Measurements from ENCODE around the gene SOX12. TPM values are rescaled to one million over a fixed set of nuclear protein-coding genes. Genes with fewer than 3 reads are reported as not detected.

The SOX12 gene
- total RNA-seq: 1 to 10 TPM; 7.9 to 8.1 TPM

GRCh38 chr20:325045-325888, at the start of gene SOX12:
Gene SOX12 (plus strand): TSS chr20:325552. CDS start chr20:325925, 373 bp downstream.
- ChIA-PET POLR2A (interaction anchor here (0.7 to 2.9 kb wide), 4 partner anchors 28 to 56 kb away, joined by 3 to 19 read pairs (median 4); partner anchors contain the start of gene ZCCHC3), CTCF (interaction anchor here (0.5 to 2.5 kb wide), 3 partner anchors 28 to 123 kb away, joined by 3 to 15 read pairs (median 3); partner anchors contain the start of gene ZCCHC3)

- ChIA-PET POLR2A (no interaction called here), CTCF (no interaction called here)
Measured at GRCh38 chr20:275791-276190, 49.6 kb upstream of the SOX12 start.

- POLR2A ChIA-PET: no interaction called here
- CTCF ChIA-PET: no interaction called here
Measured at GRCh38 chr20:276620-277495, 48.5 kb upstream of the SOX12 start.

GRCh38 chr20:277496-277781, 47.9 kb upstream of the SOX12 start:
- ChIA-PET CTCF (interaction anchor here (1.6 kb wide), 1 partner anchor 10 kb away, joined by 8 read pairs; no protein-coding TSS in a partner anchor), POLR2A (no interaction called here)

- ChIA-PET POLR2A (no interaction called here), CTCF (interaction anchor here (1.6 kb wide), 1 partner anchor 11 kb away, joined by 8 read pairs; no protein-coding TSS in a partner anchor)
Measured at GRCh38 chr20:278181-278580, 47.2 kb upstream of the SOX12 start.

- CTCF ChIA-PET: interaction anchor here (1.4 to 1.6 kb wide), 2 partner anchors 12 to 21 kb away, joined by 3 to 8 read pairs; no protein-coding TSS in a partner anchor
- POLR2A ChIA-PET: no interaction called here
Measured at GRCh38 chr20:278607-279571, 46.5 kb upstream of the SOX12 start.

- ChIA-PET CTCF (no interaction called here), POLR2A (no interaction called here)
Measured at GRCh38 chr20:284172-284571, 41.2 kb upstream of the SOX12 start.

GRCh38 chr20:286508-286907, 38.8 kb upstream of the SOX12 start:
- ChIA-PET POLR2A (no interaction called here), CTCF (no interaction called here)

- POLR2A ChIA-PET: interaction anchor here (0.5 kb wide), 1 partner anchor 171 kb away, joined by 3 read pairs; no protein-coding TSS in a partner anchor
- CTCF ChIA-PET: interaction anchor here (0.7 kb wide), 1 partner anchor 22 kb away, joined by 3 read pairs; no protein-coding TSS in a partner anchor
Measured at GRCh38 chr20:288956-289692, 36.2 kb upstream of the SOX12 start.

- ChIA-PET POLR2A (interaction anchor here (0.5 kb wide), 1 partner anchor 170 kb away, joined by 3 read pairs; no protein-coding TSS in a partner anchor), CTCF (interaction anchor here (0.7 kb wide), 1 partner anchor 23 kb away, joined by 3 read pairs; no protein-coding TSS in a partner anchor)
Measured at GRCh38 chr20:289693-290083, 35.7 kb upstream of the SOX12 start.

GRCh38 chr20:290084-290831, 35.1 kb upstream of the SOX12 start, which contains the start of gene C20orf96:
Gene C20orf96 (minus strand): TSS chr20:290750. CDS start chr20:290610, 140 bp downstream.
- CTCF ChIA-PET: interaction anchor here (0.7 kb wide), 1 partner anchor 24 kb away, joined by 3 read pairs; no protein-coding TSS in a partner anchor
- POLR2A ChIA-PET: no interaction called here

- POLR2A ChIA-PET: interaction anchor here (0.6 kb wide), 1 partner anchor 31 kb away, joined by 3 read pairs; the partner anchor contains the start of gene SOX12
Measured at GRCh38 chr20:294602-295001, 30.8 kb upstream of the SOX12 start.

GRCh38 chr20:295804-296203, 29.5 kb upstream of the SOX12 start:
- ChIA-PET POLR2A (interaction anchor here (0.6 to 2.9 kb wide), 2 partner anchors 28 to 84 kb away, joined by 5 to 19 read pairs; partner anchors contain the start of gene SOX12), CTCF (no interaction called here)

More at GRCh38 chr20:294602-295001, 30.8 kb upstream of the SOX12 start:
- CTCF ChIA-PET: interaction anchor here (0.6 to 1.1 kb wide), 2 partner anchors 35 to 158 kb away, joined by 3 read pairs; no protein-coding TSS in a partner anchor

GRCh38 chr20:297098-297924, 28.0 kb upstream of the SOX12 start, which contains the start of gene ZCCHC3:
Gene ZCCHC3 (plus strand): TSS chr20:297570. CDS start chr20:297587, 17 bp downstream.
- POLR2A ChIA-PET: interaction anchor here (0.5 to 2.9 kb wide), 4 partner anchors 15 to 33 kb away, joined by 3 to 19 read pairs (median 4); partner anchors contain the start of gene SOX12

GRCh38 chr20:297925-298775, 27.2 kb upstream of the SOX12 start:
- ChIA-PET CTCF (interaction anchor here (1.4 to 3.1 kb wide), 3 partner anchors 26 to 32 kb away, joined by 3 to 15 read pairs (median 14); partner anchors contain the start of gene SOX12), POLR2A (interaction anchor here (0.5 to 2.9 kb wide), 4 partner anchors 14 to 32 kb away, joined by 3 to 19 read pairs (median 4); partner anchors contain the start of gene SOX12)

More at GRCh38 chr20:297098-297924, 28.0 kb upstream of the SOX12 start, which contains the start of gene ZCCHC3:
- CTCF ChIA-PET: interaction anchor here (0.8 to 3.1 kb wide), 4 partner anchors 27 to 208 kb away, joined by 3 to 15 read pairs (median 10); partner anchors contain the start of gene SOX12
